BE2C (cell line): ENCODE data around the gene NQO1.

Source experiments
- DNase-seq: peaks from one replicate; pipeline ENCODE4 v3.0.0-alpha.2; 2020
- H3K27me3 ChIP-seq: fragments of 250-450 bp; sonication (Bioruptor Pico); 2 replicates; pipeline ENCODE4 v1.5.1; 2020; ENCODE audit warnings: mild to moderate bottlenecking
- H3K36me3 ChIP-seq: fragments of 250-450 bp; sonication (Bioruptor Pico); 2 replicates; pipeline ENCODE4 v1.5.1; 2020; ENCODE audit warnings: mild to moderate bottlenecking
- H3K4me1 ChIP-seq: fragments of 250-450 bp; sonication (Bioruptor Pico); 2 replicates; pipeline ENCODE4 v1.5.1; 2020
- H3K4me3 ChIP-seq: 2 replicates; pipeline ENCODE4 v1.5.1; 2011; ENCODE audit warnings: low read depth, low read length
- H3K9me3 ChIP-seq: fragments of 250-450 bp; sonication (Bioruptor Pico); 2 replicates; pipeline ENCODE4 v1.5.1; 2020
- CTCF ChIP-seq: IDR thresholded peaks from 2 replicates; pipeline ENCODE4 v1.5.1; 2012; ENCODE audit warnings: mild to moderate bottlenecking, low read depth, low read length

The NQO1 gene

GRCh38 chr16:69680358-69680757 is 46.0 kb downstream of the NQO1 start:
- peaks cover 33% of the 10 kb centered on the region for H3K36me3 ChIP-seq

GRCh38 chr16:69672998-69673713 is 53.2 kb downstream of the NQO1 start:
- Histone ChIP-seq H3K9me3 (no peaks in the 10 kb centered on the region), H3K4me3 (no peak overlapping the region), H3K36me3 (peaks cover 23% of the 10 kb centered on the region), H3K27me3 (no peaks in the 10 kb centered on the region), H3K4me1 (peaks cover 2% of the 10 kb centered on the region; the same call in 1 of the 2 replicates)
- no peak for DNase-seq
- TF ChIP-seq CTCF: no peak

More at GRCh38 chr16:69680358-69680757, 46.0 kb downstream of the NQO1 start:
- no peak overlapping the region for H3K4me3 ChIP-seq
- no peaks in the 10 kb centered on the region for H3K4me1 ChIP-seq
- TF ChIP-seq CTCF: no peak
- no peaks in the 10 kb centered on the region for H3K9me3 ChIP-seq
- no peak for DNase-seq
- H3K27me3 ChIP-seq: no peaks in the 10 kb centered on the region

GRCh38 chr16:69672315-69672997 is 53.9 kb downstream of the NQO1 start:
- H3K4me1 ChIP-seq: peaks cover 2% of the 10 kb centered on the region; the same call in 1 of the 2 replicates
- TF ChIP-seq CTCF: no peak
- H3K4me3 ChIP-seq: no peak overlapping the region
- H3K9me3 ChIP-seq: no peaks in the 10 kb centered on the region
- H3K36me3 ChIP-seq: peaks cover 18% of the 10 kb centered on the region
- no peak for DNase-seq
- H3K27me3 ChIP-seq: no peaks in the 10 kb centered on the region

GRCh38 chr16:69669577-69669976 is 56.8 kb downstream of the NQO1 start:
- peaks cover 9% of the 10 kb centered on the region for H3K36me3 ChIP-seq
- DNase-seq: no peak
- no peaks in the 10 kb centered on the region for H3K27me3 ChIP-seq
- H3K4me1 ChIP-seq: peaks cover 2% of the 10 kb centered on the region; the same call in 1 of the 2 replicates
- TF ChIP-seq CTCF: no peak
- no peaks in the 10 kb centered on the region; the same call in 1 of the 2 replicates for H3K9me3 ChIP-seq
- H3K4me3 ChIP-seq: no peak overlapping the region

- Histone ChIP-seq H3K4me1 (no peaks in the 10 kb centered on the region), H3K36me3 (peaks cover 5% of the 10 kb centered on the region), H3K9me3 (no peaks in the 10 kb centered on the region; the same call in 1 of the 2 replicates), H3K27me3 (no peaks in the 10 kb centered on the region), H3K4me3 (no peak overlapping the region)
- no peak for TF ChIP-seq CTCF
- DNase-seq: no peak
Observed at GRCh38 chr16:69663846-69664245, 62.5 kb downstream of the NQO1 start.

GRCh38 chr16:69662901-69663300 is 63.5 kb downstream of the NQO1 start:
- no peak for TF ChIP-seq CTCF
- Histone ChIP-seq H3K9me3 (no peaks in the 10 kb centered on the region; the same call in 1 of the 2 replicates), H3K4me1 (no peaks in the 10 kb centered on the region), H3K27me3 (no peaks in the 10 kb centered on the region), H3K4me3 (no peak overlapping the region), H3K36me3 (peaks cover 5% of the 10 kb centered on the region)
- DNase-seq: no peak
